22Rv1 (cell line): ENCODE measurements around the gene CERKL.

Experiments used
- CTCF ChIP-seq: fragments of 450-650 bp; IDR thresholded peaks from 2 replicates; pipeline ENCODE4 v1.5.1; 2017; ENCODE audit warnings: mild to moderate bottlenecking
- ZFX ChIP-seq: fragments of 450-650 bp; IDR thresholded peaks from 2 replicates; pipeline ENCODE4 v1.6.1; 2017; ENCODE audit warnings: antibody characterized with exemption, borderline replicate concordance

GRCh38 chr2:181515719-181516118, 141.2 kb downstream of the CERKL start:
- no peak for TF ChIP-seq CTCF
- TF ChIP-seq ZFX, result no peak
